HG02798 (cell line): ENCODE measurements around the gene LRMDA.

Experiments used
- ATAC-seq: cut with Tn5 transposase; IDR thresholded peaks from one replicate; pipeline ENCODE4 v1.9.1; 2021; ENCODE audit warnings: mild to moderate bottlenecking; ENCODE audit not compliant: unreplicated experiment, poor library complexity

LRMDA gene

GRCh38 chr10:75652146-75652740 lies 220.8 kb downstream of the LRMDA start:
- no peak for ATAC-seq

GRCh38 chr10:75653761-75654160 lies 222.3 kb downstream of the LRMDA start:
- ATAC-seq, result no peak

GRCh38 chr10:75654171-75654771 lies 222.8 kb downstream of the LRMDA start:
- no peak for ATAC-seq

- ATAC-seq, result no peak
Observed at GRCh38 chr10:75654772-75655171, 223.3 kb downstream of the LRMDA start.

- ATAC-seq, result no peak
Observed at GRCh38 chr10:75655791-75656451, 224.5 kb downstream of the LRMDA start.

GRCh38 chr10:75657351-75657750 lies 225.9 kb downstream of the LRMDA start:
- no peak for ATAC-seq

- ATAC-seq, result no peak
Observed at GRCh38 chr10:75658036-75658435, 226.6 kb downstream of the LRMDA start.

GRCh38 chr10:75658496-75658895 lies 227.1 kb downstream of the LRMDA start:
- no peak for ATAC-seq

GRCh38 chr10:75658915-75659314 lies 227.5 kb downstream of the LRMDA start:
- no peak for ATAC-seq

GRCh38 chr10:75660823-75661222 lies 229.4 kb downstream of the LRMDA start:
- ATAC-seq, result no peak

GRCh38 chr10:75662715-75663114 lies 231.3 kb downstream of the LRMDA start:
- ATAC-seq, result no peak

GRCh38 chr10:75663947-75664664 lies 232.7 kb downstream of the LRMDA start:
- ATAC-seq, result no peak

GRCh38 chr10:75664968-75665367 lies 233.5 kb downstream of the LRMDA start:
- ATAC-seq, result no peak

GRCh38 chr10:75665707-75666106 lies 234.3 kb downstream of the LRMDA start:
- ATAC-seq, result no peak

GRCh38 chr10:75672111-75672671 lies 240.8 kb downstream of the LRMDA start:
- ATAC-seq, result no peak

- no peak for ATAC-seq
Observed at GRCh38 chr10:75672842-75673241, 241.4 kb downstream of the LRMDA start.

GRCh38 chr10:75677541-75677940 lies 246.1 kb downstream of the LRMDA start:
- ATAC-seq, result no peak

GRCh38 chr10:75678527-75678926 lies 247.1 kb downstream of the LRMDA start:
- ATAC-seq, result no peak

- ATAC-seq, result no peak
Observed at GRCh38 chr10:75679536-75679935, 248.1 kb downstream of the LRMDA start.

- no peak for ATAC-seq
Observed at GRCh38 chr10:75681334-75681733, 249.9 kb downstream of the LRMDA start.
